ENCODE results near the gene HENMT1.

- no peak for TF ChIP-seq ZFP30 (CRISPR knock-in tag; IDR thresholded peaks at IDR 0.05)
- no peak for TF ChIP-seq ZC3H10 (CRISPR knock-in tag; IDR thresholded peaks at IDR 0.05)
- no peak for TF ChIP-seq PATZ1 (CRISPR knock-in tag; IDR thresholded peaks at IDR 0.05; ENCODE audit: borderline replicate concordance)
- TF ChIP-seq ZFP3 (CRISPR knock-in tag; IDR thresholded peaks at IDR 0.05) = no peak
- no peak for TF ChIP-seq CSRNP3 (CRISPR knock-in tag; IDR thresholded peaks at IDR 0.05)
Measured at GRCh38 chr1:108615544-108615943, 45.3 kb downstream of the HENMT1 start.
